Activated T-helper 1 cell treated with anti-CD3 and anti-CD28 coated beads, Interleukin-12 subunit alpha, Interleukin-12 subunit beta, Interleukin-2, Interleukin-4 antibody, amounts not matched to agents 30 ng/mL and 10 ng/mL and 1 ng/mL, durations not matched to agents 14 hours and 24 hours and 36 hours (primary cell): Measurements from ENCODE around the gene C1orf167. TPM values are rescaled to one million over a fixed set of nuclear protein-coding genes. Genes with fewer than 3 reads are reported as not detected.

Experiments
- DNase-seq: peaks from one replicate; pipeline ENCODE4 v3.0.0; 2021; ENCODE audit warnings: low spot score
- H3K27ac Mint-ChIP-seq: one replicate; pipeline ENCODE4 v1.8.0; 2021; ENCODE audit warnings: mild to moderate bottlenecking, mixed read lengths
- H3K27me3 Mint-ChIP-seq: one replicate; pipeline ENCODE4 v1.8.0; 2022; ENCODE audit warnings: mild to moderate bottlenecking, moderate library complexity, mixed read lengths; ENCODE audit not compliant: insufficient read depth
- H3K36me3 Mint-ChIP-seq: one replicate; pipeline ENCODE4 v1.8.0; 2021; ENCODE audit warnings: low read depth, mixed read lengths
- H3K4me1 Mint-ChIP-seq: one replicate; pipeline ENCODE4 v1.8.0; 2021; ENCODE audit warnings: low read depth, mixed read lengths
- H3K4me3 Mint-ChIP-seq: one replicate; pipeline ENCODE4 v1.8.0; 2021; ENCODE audit warnings: mild to moderate bottlenecking, moderate library complexity, mixed read lengths
- H3K9me3 Mint-ChIP-seq: one replicate; pipeline ENCODE4 v1.8.0; 2021; ENCODE audit warnings: mixed read lengths
- intact Hi-C: fragments of 100-400 bp; cut with micrococcal nuclease; formaldehyde crosslinking; loops from one replicate; pipeline ENCODE4 v1.15.1; 2024
- total RNA-seq: library from RNA; stranded (reverse); gene quantifications from 2 replicates; pipeline ENCODE4 v1.2.3, GENCODE V29; 2022

The C1orf167 gene
- total RNA-seq, 1 donor from 2014 or later: not detected

- Mint-ChIP-seq H3K27ac (no peak overlapping the region), H3K4me1 (peaks cover 6% of the 10 kb centered on the region), H3K9me3 (no peaks in the 10 kb centered on the region), H3K4me3 (no peak overlapping the region), H3K36me3 (peaks cover 3% of the 10 kb centered on the region), H3K27me3 (peaks cover 3% of the 10 kb centered on the region)
- DNase-seq: no peak
- intact Hi-C loops: no loop called here
These were observed 8.3 kb upstream of the C1orf167 start for GRCh38 chr1:11753555-11754208.

- intact Hi-C loops: no loop called here
- Mint-ChIP-seq H3K27me3 (peaks cover 13% of the 10 kb centered on the region), H3K4me3 (no peak overlapping the region), H3K27ac (no peak overlapping the region), H3K4me1 (no peaks in the 10 kb centered on the region), H3K36me3 (no peaks in the 10 kb centered on the region), H3K9me3 (no peaks in the 10 kb centered on the region)
- no peak for DNase-seq
These were observed 4.9 kb upstream of the C1orf167 start for GRCh38 chr1:11757047-11757446.

- Mint-ChIP-seq H3K4me3 (no peak overlapping the region), H3K27ac (no peak overlapping the region), H3K36me3 (no peaks in the 10 kb centered on the region), H3K9me3 (no peaks in the 10 kb centered on the region), H3K27me3 (peaks cover 21% of the 10 kb centered on the region), H3K4me1 (no peaks in the 10 kb centered on the region)
- intact Hi-C loops: no loop called here
- DNase-seq: no peak
These were observed 2.2 kb upstream of the C1orf167 start for GRCh38 chr1:11759791-11760190.

GRCh38 chr1:11761285-11761684 is 708 bp upstream of the C1orf167 start:
- Mint-ChIP-seq H3K36me3 (no peaks in the 10 kb centered on the region), H3K4me3 (no peak overlapping the region), H3K27ac (no peak overlapping the region), H3K27me3 (peaks cover 21% of the 10 kb centered on the region), H3K9me3 (no peaks in the 10 kb centered on the region), H3K4me1 (no peaks in the 10 kb centered on the region)
- intact Hi-C loops: no loop called here
- DNase-seq: no peak

- Mint-ChIP-seq H3K36me3 (no peaks in the 10 kb centered on the region), H3K4me1 (no peaks in the 10 kb centered on the region), H3K27me3 (peaks cover 18% of the 10 kb centered on the region)
These were observed 2.1 kb downstream of the C1orf167 start for GRCh38 chr1:11764115-11764514.

GRCh38 chr1:11764519-11764918 is 2.5 kb downstream of the C1orf167 start:
- H3K4me3 Mint-ChIP-seq: no peak overlapping the region
- no peaks in the 10 kb centered on the region for H3K9me3 Mint-ChIP-seq
- peaks cover 18% of the 10 kb centered on the region for H3K27me3 Mint-ChIP-seq
- no peaks in the 10 kb centered on the region for H3K36me3 Mint-ChIP-seq
- H3K4me1 Mint-ChIP-seq: no peaks in the 10 kb centered on the region
- DNase-seq: no peak
- intact Hi-C loops: no loop called here
- no peak overlapping the region for H3K27ac Mint-ChIP-seq

More at GRCh38 chr1:11764115-11764514, 2.1 kb downstream of the C1orf167 start:
- Mint-ChIP-seq H3K27ac (no peak overlapping the region), H3K4me3 (no peak overlapping the region), H3K9me3 (no peaks in the 10 kb centered on the region)
- intact Hi-C loops: no loop called here
- no peak for DNase-seq

GRCh38 chr1:11765661-11766428 is 3.9 kb downstream of the C1orf167 start:
- Mint-ChIP-seq H3K36me3 (no peaks in the 10 kb centered on the region), H3K4me3 (no peak overlapping the region), H3K4me1 (no peaks in the 10 kb centered on the region), H3K9me3 (no peaks in the 10 kb centered on the region), H3K27me3 (peaks cover 15% of the 10 kb centered on the region), H3K27ac (no peak overlapping the region)
- intact Hi-C loops: no loop called here
- DNase-seq: no peak

GRCh38 chr1:11766429-11766776 is 4.4 kb downstream of the C1orf167 start:
- Mint-ChIP-seq H3K4me3 (no peak overlapping the region), H3K9me3 (no peaks in the 10 kb centered on the region), H3K4me1 (no peaks in the 10 kb centered on the region), H3K27ac (no peak overlapping the region), H3K27me3 (peaks cover 11% of the 10 kb centered on the region), H3K36me3 (no peaks in the 10 kb centered on the region)
- intact Hi-C loops: no loop called here
- DNase-seq: no peak

- Mint-ChIP-seq H3K27ac (no peak overlapping the region), H3K4me3 (no peak overlapping the region), H3K36me3 (no peaks in the 10 kb centered on the region), H3K9me3 (no peaks in the 10 kb centered on the region), H3K4me1 (no peaks in the 10 kb centered on the region), H3K27me3 (peaks cover 4% of the 10 kb centered on the region)
- intact Hi-C loops: no loop called here
- no peak for DNase-seq
These were observed 6.1 kb downstream of the C1orf167 start for GRCh38 chr1:11767922-11768704.

GRCh38 chr1:11768821-11769220 is 6.8 kb downstream of the C1orf167 start:
- H3K4me3 Mint-ChIP-seq: no peak overlapping the region
- no peaks in the 10 kb centered on the region for H3K36me3 Mint-ChIP-seq
- DNase-seq: no peak
- intact Hi-C loops: no loop called here
- H3K9me3 Mint-ChIP-seq: no peaks in the 10 kb centered on the region
- no peaks in the 10 kb centered on the region for H3K4me1 Mint-ChIP-seq
- no peak overlapping the region for H3K27ac Mint-ChIP-seq
- H3K27me3 Mint-ChIP-seq: peaks cover 4% of the 10 kb centered on the region

- DNase-seq: no peak
- Mint-ChIP-seq H3K4me3 (no peak overlapping the region), H3K36me3 (no peaks in the 10 kb centered on the region), H3K4me1 (no peaks in the 10 kb centered on the region), H3K27ac (no peak overlapping the region), H3K9me3 (no peaks in the 10 kb centered on the region), H3K27me3 (peaks cover 4% of the 10 kb centered on the region)
- intact Hi-C loops: no loop called here
These were observed 7.3 kb downstream of the C1orf167 start for GRCh38 chr1:11769274-11769673.

- Mint-ChIP-seq H3K9me3 (no peaks in the 10 kb centered on the region), H3K4me3 (no peak overlapping the region), H3K27me3 (peaks cover 6% of the 10 kb centered on the region), H3K27ac (no peak overlapping the region), H3K36me3 (no peaks in the 10 kb centered on the region), H3K4me1 (no peaks in the 10 kb centered on the region)
- no peak for DNase-seq
- intact Hi-C loops: no loop called here
These were observed 8.0 kb downstream of the C1orf167 start for GRCh38 chr1:11770011-11770410.

GRCh38 chr1:11771481-11772043 is 9.6 kb downstream of the C1orf167 start:
- intact Hi-C loops: no loop called here
- Mint-ChIP-seq H3K4me3 (no peak overlapping the region), H3K9me3 (no peaks in the 10 kb centered on the region), H3K36me3 (no peaks in the 10 kb centered on the region), H3K27me3 (peaks cover 6% of the 10 kb centered on the region), H3K4me1 (no peaks in the 10 kb centered on the region), H3K27ac (no peak overlapping the region)
- no peak for DNase-seq
